HG03196 (cell line): ENCODE results near the gene CELF4.
"Not testable (repeated sequence)": the region's sequence is repeated elsewhere in the genome, so short reads cannot be mapped to it uniquely, and the experiment has no call there.

Experiments used
- ATAC-seq: cut with Tn5 transposase; IDR thresholded peaks from one replicate; pipeline ENCODE4 v1.9.1; 2021; ENCODE audit not compliant: unreplicated experiment

The CELF4 gene

DNA sequence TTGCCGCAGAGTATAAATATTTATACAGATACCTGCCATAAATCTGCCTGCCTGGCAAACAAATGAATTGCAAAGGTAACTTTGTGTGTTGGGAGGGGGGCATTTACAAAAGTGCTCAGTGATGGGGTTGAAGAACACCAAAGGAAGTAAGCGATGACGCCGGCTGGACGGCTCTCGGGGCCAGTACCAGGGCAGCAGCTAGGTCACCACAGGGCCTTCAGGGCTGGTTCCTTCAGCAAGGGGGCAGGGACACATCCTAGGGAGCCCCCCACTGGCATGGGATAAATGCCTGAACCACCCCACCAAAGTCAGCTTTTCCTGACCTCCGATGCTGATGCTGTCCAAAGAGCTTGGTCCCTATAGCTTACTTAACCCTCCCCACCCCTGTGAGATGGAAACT is 190.4 kb downstream of the CELF4 start:
- ATAC-seq, result no peak

- ATAC-seq, result no peak
Observed at GRCh38 chr18:37368110-37368954, 197.3 kb downstream of the CELF4 start.

- ATAC-seq, result no peak
Observed at GRCh38 chr18:37364237-37364636, 201.4 kb downstream of the CELF4 start.

DNA sequence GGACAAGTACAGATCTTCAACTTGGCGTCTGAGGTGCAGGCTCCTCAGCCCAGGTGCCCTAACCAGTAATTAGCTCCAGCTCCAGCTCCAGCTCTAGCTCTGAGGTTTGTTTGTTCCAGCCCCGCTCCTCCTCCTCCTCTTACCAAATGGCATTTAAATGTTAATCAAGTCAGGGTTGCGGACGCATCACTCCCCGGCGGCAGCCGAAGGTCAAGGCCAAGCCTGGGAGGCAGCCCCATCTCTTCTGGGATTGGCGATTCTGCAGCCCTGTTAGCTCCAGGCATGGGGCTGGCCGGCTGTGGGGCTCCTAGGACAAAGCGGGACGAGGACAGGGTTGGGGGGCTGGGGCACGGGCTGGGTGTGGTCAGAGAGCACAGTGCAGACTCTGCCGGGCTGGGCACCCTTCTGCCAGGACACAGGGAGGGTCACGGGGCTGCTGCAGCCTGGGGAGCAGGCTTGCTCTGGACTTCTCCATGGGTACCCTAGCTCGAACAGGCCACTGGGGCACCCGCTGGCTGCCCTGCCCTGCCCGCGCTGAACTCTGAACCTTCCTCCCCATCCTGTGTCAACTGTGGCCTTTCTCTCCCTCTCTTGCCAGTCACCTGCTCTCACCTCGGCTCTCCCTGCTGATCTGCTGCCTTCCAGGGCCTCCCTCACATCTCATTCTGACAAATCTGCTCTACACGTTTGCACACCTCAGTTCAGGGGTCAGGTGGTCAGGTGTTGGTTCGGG is 203.3 kb downstream of the CELF4 start:
- no peak for ATAC-seq

DNA sequence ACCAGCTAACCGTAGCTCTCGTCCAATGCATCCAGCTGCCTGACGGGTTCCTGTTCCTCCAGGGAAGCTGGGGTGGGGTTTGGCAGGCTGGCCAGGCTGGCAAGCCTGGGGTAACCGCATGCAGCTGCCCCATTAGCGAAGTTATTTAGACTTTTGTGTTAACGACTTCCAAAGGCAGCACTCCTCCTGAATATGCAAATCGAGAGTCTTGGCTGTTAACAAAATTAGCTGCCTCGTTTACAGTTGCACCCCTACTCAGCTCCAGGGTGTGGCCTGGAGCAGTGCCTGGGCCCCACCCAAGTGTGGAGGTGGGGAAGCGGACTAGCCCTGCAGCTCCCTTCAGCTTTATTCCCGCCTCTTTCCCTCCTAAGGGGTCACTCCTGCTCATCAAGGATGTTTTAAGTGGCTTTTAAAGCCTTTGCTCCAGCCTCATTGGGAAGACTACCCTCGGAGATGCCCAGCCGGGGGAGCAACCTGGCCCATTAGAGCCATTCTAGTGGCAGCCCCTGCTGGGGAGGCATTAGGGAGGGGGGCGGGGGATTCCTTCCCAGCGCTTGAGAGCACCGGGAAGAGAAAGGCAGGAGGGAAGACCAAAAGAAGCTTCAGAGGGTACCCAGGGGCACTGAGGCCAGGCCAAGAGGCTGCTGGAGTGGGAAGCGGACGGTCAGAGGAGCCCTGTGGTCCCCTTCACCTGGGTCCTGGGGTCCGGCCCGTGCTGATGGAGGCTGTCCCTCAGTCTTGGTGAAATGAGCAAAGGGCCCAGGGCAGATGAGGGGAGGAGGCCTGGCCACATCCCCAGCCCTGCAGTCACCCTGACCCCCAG is 204.1 kb downstream of the CELF4 start:
- no peak for ATAC-seq

DNA sequence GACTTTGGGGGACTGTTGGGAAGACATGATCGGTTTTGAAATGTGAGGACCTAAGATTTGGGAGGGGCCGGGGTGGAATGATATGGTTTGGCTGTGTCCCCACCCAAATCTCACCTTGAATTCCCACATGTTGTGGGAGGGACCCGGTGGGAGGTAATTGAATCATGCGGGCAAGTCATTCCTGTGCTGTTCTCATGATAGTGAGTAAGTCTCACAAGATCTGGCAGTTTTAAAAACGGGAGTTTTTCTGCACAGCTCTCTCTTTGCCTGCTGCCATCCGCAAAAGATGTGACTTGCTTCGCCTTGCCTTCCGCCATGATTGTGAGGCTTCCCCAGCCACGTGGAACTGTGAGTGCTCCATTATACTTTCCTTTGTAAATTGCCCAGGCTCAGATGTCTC is 207.5 kb downstream of the CELF4 start:
- not testable (repeated sequence) for ATAC-seq

- ATAC-seq, result no peak
Observed at GRCh38 chr18:37355772-37356171, 209.8 kb downstream of the CELF4 start.

DNA sequence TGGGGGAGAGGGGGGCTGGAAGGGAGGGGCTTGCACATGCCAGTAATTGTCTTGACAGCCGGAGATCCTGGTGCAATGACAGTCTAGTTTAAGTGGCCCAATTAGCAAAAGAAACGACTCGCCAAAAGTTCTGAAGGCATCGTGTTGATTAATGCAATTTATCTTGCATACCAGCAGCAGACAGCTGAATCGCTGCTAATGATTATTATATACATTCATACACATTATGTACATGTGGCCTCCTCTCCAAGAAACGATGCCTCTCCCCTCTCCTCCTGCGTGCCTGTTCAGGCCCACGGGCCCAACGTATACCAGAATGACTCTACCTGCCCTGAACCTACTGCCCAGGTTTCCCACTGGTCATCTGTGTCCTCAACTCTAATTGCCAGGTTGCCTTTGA is 214.5 kb downstream of the CELF4 start:
- ATAC-seq, result no peak

GRCh38 chr18:37348729-37349128 is 216.9 kb downstream of the CELF4 start:
- no peak for ATAC-seq

- no peak for ATAC-seq
Observed at GRCh38 chr18:37346048-37346447, 219.6 kb downstream of the CELF4 start.

- no peak for ATAC-seq
Observed at GRCh38 chr18:37343542-37343851, 222.1 kb downstream of the CELF4 start.

GRCh38 chr18:37341473-37342086 is 224.0 kb downstream of the CELF4 start:
- no peak for ATAC-seq

DNA sequence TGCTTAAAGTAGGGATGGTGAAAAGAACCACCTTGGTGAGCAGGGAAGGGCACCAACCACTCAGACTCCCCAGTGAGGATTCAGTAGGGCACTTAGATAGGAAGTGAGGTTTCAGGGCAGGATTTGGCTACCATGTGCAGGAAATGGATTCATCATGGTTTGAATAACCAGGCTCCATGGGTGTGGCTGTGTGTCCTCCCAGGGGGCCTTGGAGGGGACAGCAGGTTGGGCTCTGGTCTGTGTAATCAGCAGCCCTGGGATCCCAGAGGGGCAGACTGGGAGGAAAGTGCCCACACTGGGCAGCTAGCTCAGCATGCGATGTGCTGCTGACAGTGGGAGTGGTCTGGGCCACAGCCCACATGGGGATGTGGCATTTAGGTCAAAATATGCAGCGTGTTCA is 224.6 kb downstream of the CELF4 start:
- no peak for ATAC-seq

- ATAC-seq, result no peak
Observed at GRCh38 chr18:37339701-37340215, 225.8 kb downstream of the CELF4 start.

- ATAC-seq, result no peak
Observed at GRCh38 chr18:37336568-37337285, 228.9 kb downstream of the CELF4 start.

DNA sequence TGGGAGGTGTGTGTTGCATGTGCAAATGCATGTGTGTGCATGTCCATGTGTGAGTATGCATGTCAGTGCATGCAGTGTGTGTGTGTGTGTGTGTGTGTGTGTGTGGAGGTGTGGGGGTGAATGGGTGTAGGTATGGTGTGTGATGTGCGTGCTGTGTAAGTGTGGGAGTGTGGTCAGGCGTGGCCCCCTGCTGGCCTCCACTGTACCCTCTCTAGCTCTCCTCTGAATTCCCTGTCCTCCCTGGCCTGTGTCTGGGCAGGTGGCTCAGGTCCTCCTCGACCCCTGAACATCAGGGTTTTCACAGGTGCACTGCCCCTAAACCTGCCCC is 230.2 kb downstream of the CELF4 start:
- no peak for ATAC-seq

DNA sequence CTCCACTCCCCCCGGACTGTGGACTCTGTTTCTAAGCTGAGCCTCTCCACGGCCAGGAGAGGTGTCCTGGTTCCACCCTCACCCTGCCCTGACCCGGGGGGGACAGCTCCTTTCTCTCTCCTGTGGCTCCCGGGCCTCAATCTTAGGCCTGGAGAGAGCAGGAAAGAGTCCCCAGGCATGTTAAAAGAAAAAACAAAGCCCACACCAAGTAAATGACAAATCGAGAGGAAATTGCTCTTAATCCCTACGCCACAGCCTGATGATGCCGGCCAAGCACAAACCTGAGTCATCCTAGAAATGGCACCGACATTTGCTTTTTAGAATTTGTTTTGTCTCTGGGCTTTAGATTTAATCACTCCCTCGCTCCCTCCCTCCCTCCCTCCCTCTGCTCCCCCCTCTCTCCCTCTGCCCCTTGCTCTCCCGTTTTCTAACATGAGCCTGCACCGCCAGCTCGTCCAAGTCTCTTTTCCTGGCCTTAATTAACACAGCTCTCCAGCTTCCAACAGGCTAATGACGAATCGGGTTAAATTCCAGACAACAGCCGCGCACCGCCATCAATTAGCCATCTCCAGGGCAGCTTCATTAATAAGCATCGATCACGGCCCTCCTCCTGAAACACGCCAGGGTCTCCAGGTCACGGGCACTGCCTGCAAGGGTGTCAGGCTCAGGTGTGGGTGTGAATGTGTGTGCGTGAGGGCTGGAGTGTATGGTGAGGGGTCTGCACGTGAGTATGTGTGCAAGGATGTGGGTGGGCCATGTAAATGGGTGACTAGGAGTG is 230.8 kb downstream of the CELF4 start:
- ATAC-seq, result no peak

DNA sequence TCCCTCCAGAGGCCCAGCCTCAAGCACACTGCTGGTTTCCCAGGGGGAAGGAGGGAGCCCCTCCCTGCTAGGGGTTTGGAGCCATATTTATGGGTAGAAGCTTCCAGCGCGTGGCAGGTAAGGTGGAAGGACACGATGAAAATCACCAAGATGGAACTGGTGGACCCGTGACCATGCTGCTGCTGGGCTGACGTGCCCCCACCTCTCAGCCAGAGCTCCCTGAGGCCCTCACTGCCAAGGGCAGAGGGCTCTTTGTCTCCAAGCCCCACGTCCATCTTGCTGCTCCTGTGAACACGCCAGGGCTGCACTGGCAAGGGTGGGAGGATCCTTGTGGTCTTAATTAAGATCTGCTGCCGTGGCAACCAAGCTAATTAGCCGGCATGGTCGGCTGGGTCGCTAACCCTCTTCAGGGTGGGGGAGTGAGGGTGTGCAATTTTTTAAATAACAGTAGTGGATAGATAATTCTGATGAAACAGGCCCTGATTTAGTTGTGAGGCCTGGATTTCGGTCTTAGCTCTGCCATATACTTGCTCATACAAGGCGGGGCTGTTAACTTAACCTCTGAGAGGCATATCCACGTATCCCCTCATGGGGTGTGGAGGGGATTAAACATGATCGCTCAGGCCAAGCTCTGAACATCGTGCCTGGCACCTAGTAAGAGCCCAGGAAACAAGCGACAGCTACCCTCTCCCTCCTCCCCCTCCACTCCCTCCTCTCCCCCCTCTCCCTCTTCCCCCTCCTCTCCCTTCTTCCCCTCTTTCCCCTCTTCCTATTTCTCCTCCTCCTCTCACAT is 232.8 kb downstream of the CELF4 start:
- no peak for ATAC-seq

DNA sequence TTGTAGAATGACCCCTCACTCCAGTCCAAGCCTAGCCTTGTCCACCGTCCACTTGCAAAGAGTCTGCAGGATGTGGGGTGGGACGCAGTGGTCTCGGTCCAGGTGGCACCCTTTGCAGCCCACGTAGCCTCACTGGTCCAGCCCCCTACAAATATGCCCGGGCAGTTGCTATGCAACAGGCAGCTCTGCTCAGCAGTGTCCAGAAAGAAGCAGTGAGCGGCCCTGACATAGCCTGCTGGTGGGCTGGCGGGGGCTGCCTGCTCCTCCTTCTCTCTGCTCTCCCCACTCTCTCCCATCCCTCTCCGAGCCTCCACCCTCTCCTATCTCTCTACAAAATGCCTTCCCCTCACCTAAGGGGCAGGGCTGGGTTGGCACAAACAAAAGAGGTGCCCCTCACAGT is 233.4 kb downstream of the CELF4 start:
- ATAC-seq, result no peak
